22Rv1 (cell line): ENCODE data around the gene SLC6A6.

ENCODE experiments used
- H3K27ac ChIP-seq: fragments of 450-650 bp; 2 replicates; pipeline ENCODE4 v1.5.1; 2017
- ZFX ChIP-seq: fragments of 450-650 bp; IDR thresholded peaks from 2 replicates; pipeline ENCODE4 v1.6.1; 2017; ENCODE audit warnings: antibody characterized with exemption, borderline replicate concordance
- TF ChIP-seq, protein P1 (sequence below): fragments of 450-650 bp; IDR thresholded peaks from 2 replicates; pipeline ENCODE4 v1.5.1; 2017; ENCODE audit warnings: mild to moderate bottlenecking

Gene SLC6A6

DNA sequence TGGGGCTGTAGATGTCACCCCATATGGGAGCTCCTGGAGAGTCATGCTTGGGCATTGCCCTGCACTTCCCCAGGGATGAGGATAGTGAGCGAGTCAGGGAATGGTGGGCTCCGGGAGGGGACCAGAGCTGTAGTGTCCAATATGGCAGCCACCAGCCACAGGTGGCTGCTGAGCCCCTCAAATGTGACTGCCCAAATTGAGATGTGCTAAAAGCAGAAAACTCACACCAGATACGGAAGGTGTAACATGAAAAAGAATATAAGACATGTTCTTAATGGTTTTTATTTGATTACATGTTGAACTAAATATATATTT lies 106.1 kb downstream of the SLC6A6 start:
- TF ChIP-seq ZFX, result no peak
- TF ChIP-seq, protein P1, sequence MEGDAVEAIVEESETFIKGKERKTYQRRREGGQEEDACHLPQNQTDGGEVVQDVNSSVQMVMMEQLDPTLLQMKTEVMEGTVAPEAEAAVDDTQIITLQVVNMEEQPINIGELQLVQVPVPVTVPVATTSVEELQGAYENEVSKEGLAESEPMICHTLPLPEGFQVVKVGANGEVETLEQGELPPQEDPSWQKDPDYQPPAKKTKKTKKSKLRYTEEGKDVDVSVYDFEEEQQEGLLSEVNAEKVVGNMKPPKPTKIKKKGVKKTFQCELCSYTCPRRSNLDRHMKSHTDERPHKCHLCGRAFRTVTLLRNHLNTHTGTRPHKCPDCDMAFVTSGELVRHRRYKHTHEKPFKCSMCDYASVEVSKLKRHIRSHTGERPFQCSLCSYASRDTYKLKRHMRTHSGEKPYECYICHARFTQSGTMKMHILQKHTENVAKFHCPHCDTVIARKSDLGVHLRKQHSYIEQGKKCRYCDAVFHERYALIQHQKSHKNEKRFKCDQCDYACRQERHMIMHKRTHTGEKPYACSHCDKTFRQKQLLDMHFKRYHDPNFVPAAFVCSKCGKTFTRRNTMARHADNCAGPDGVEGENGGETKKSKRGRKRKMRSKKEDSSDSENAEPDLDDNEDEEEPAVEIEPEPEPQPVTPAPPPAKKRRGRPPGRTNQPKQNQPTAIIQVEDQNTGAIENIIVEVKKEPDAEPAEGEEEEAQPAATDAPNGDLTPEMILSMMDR, result no peak
- no peak overlapping the region for H3K27ac ChIP-seq

DNA sequence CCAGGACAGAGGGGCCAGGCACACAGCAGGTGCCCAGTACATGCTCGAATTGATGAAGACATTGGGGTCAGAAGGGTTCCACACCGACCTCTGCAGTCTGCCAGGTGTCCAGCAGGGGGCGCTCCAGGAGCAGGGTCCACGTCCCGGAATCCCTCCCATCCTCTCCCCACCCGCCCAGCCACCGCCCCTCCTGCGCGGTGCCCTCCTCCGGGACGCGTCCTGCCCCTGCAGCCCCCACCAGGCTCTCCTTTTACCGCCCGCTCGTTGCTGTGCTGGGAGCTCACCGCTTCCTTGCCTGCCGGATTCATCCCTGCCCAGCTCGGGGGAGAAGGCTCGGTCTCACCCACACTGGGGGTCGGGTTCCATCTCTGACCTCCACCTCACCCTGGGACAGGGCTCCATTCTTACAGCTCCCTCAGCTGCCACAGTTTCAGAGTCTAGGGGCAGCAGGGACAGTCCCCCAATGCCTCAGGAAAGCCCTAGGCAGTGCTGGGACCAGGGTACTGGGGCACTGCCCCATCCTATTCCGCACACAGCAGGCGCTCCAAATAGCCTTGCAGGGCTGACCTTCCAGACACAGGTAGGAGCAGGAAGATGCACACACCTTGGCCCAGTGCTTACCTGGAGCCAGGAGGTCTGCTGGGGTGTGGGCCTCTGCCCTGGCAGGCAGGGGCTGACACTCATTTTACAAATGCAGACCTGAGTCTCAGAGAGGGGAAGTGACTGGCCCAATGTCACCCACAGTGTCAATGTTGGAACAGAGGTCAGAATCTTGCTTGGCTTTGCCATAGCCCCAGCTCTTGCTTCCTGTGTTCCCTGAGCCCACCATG lies 106.8 kb downstream of the SLC6A6 start:
- no peak overlapping the region for H3K27ac ChIP-seq
- TF ChIP-seq, protein P1, result peak; percentile 91
- no peak for TF ChIP-seq ZFX

DNA sequence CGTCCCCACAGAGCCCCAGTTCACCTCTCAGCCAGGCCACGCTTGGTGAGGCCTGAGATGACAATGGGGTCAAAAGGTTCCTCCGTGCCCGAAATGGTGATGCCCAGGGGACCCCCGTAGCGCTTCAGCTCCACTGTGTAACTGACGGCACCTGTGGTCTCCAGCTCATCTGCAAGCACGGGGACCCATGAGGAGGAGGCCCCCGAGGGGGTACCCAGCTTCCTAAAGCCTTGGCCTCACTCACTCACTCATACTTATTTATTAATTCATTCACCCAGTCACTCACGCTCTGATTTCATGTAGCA lies 107.3 kb downstream of the SLC6A6 start:
- H3K27ac ChIP-seq, result no peak overlapping the region
- TF ChIP-seq, protein P1, result no peak
- TF ChIP-seq ZFX, result no peak

- no peak for TF ChIP-seq ZFX
- TF ChIP-seq, protein P1, result no peak
- H3K27ac ChIP-seq, result no peak overlapping the region
These were observed 108.6 kb downstream of the SLC6A6 start for GRCh38 chr3:14510838-14511622.

GRCh38 chr3:14511623-14512280 lies 109.3 kb downstream of the SLC6A6 start:
- no peak overlapping the region for H3K27ac ChIP-seq
- no peak for TF ChIP-seq ZFX

- TF ChIP-seq, protein P1, result no peak
- no peak for TF ChIP-seq ZFX
- no peak overlapping the region for H3K27ac ChIP-seq
These were observed 110.0 kb downstream of the SLC6A6 start for GRCh38 chr3:14512281-14512941.

GRCh38 chr3:14512942-14513327 lies 110.5 kb downstream of the SLC6A6 start:
- TF ChIP-seq, protein P1, result no peak
- no peak for TF ChIP-seq ZFX

More at GRCh38 chr3:14512942-14513327, 110.5 kb downstream of the SLC6A6 start:
- no peak overlapping the region for H3K27ac ChIP-seq
